Ovary (tissue), 3 donors: ENCODE measurements around the gene CBY2.
"Not testable (repeated sequence)": the region's sequence is repeated elsewhere in the genome, so short reads cannot be mapped to it uniquely, and the experiment has no call there.

Experiments used
- POLR2A ChIP-seq: fragments of 450-650 bp; IDR thresholded peaks from one replicate; pipeline ENCODE4 v1.6.1; 2017; ENCODE audit warnings: antibody characterized with exemption, mild to moderate bottlenecking, moderate library complexity
- TF ChIP-seq, protein P1 (sequence below), 3 donors: fragments of 450-650 bp in 2 of 3; fragments of 200-600 bp in 1 of 3; IDR thresholded peaks; one replicate each; pipeline versions ENCODE4 v1.5.1 to v1.8.0; 2016 to 2022; ENCODE audit warnings: antibody characterized with exemption in 3 of 3, mild to moderate bottlenecking in 1 of 3
- donor health status: DM: no; HTN: no; CAD: no.

DNA sequence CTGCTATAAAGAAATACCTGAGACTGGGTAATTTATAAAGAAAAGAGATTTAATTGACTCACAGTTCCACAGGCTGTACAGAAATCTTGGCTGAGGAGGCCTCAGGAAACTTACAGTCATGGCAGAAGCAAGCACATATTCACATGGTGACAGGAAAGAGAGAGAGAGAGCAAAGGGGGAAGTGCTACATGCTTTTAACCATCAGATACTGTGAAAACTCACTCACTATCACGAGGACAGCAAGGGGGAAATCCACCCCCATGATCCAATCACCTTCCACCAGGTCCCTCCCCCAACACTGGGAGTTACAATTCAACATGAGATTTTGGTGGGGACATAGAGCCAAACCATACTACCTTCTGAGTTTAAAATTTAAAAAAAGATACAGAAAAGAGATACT lies 41.7 kb upstream of the CBY2 start:
- TF ChIP-seq, protein P1, sequence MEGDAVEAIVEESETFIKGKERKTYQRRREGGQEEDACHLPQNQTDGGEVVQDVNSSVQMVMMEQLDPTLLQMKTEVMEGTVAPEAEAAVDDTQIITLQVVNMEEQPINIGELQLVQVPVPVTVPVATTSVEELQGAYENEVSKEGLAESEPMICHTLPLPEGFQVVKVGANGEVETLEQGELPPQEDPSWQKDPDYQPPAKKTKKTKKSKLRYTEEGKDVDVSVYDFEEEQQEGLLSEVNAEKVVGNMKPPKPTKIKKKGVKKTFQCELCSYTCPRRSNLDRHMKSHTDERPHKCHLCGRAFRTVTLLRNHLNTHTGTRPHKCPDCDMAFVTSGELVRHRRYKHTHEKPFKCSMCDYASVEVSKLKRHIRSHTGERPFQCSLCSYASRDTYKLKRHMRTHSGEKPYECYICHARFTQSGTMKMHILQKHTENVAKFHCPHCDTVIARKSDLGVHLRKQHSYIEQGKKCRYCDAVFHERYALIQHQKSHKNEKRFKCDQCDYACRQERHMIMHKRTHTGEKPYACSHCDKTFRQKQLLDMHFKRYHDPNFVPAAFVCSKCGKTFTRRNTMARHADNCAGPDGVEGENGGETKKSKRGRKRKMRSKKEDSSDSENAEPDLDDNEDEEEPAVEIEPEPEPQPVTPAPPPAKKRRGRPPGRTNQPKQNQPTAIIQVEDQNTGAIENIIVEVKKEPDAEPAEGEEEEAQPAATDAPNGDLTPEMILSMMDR (IDR thresholded peaks at IDR 0.05) = not testable (repeated sequence)
- not testable (repeated sequence) for TF ChIP-seq POLR2A
